Activated CD8-positive, alpha-beta T cell treated with anti-CD3 and anti-CD28 coated beads, Interleukin-2, amount 10 ng/mL, durations not matched to agents 7 days and 5 days (primary cell): ENCODE results near the gene CEP112. TPM values are rescaled to one million over a fixed set of nuclear protein-coding genes. Genes with fewer than 3 reads are reported as not detected.

Experiments
- ATAC-seq: fragments of 150-1000 bp; cut with Tn5 transposase; one replicate; pipeline ENCODE4 v1.10.0; 2021; ENCODE audit warnings: moderate library complexity
- CTCF ChIA-PET: fragments of 350-600 bp; sonication (Branson Sonifier 250); formaldehyde crosslinking; loops from one replicate; lab custom pipeline; 2021; ENCODE audit warnings: antibody characterized with exemption; lab: Charles Lee
- POLR2A ChIA-PET: fragments of 350-600 bp; sonication (Branson Sonifier 250); formaldehyde crosslinking; loops from one replicate; lab custom pipeline; 2021; ENCODE audit warnings: antibody characterized with exemption; lab: Charles Lee
- DNase-seq: peaks from one replicate; pipeline ENCODE4 v3.0.0-alpha.2; 2020
- H3K27ac Mint-ChIP-seq: one replicate; pipeline ENCODE4 v1.8.0; 2021; ENCODE audit warnings: mild to moderate bottlenecking, mixed read lengths
- H3K27me3 Mint-ChIP-seq: one replicate; pipeline ENCODE4 v1.8.0; 2021; ENCODE audit warnings: low read depth, mixed read lengths
- H3K36me3 Mint-ChIP-seq: one replicate; pipeline ENCODE4 v1.8.0; 2021; ENCODE audit warnings: low read depth, mixed read lengths
- H3K4me1 Mint-ChIP-seq: one replicate; pipeline ENCODE4 v1.8.0; 2021; ENCODE audit warnings: low read depth, mixed read lengths
- H3K4me3 Mint-ChIP-seq: one replicate; pipeline ENCODE4 v1.8.0; 2021; ENCODE audit warnings: mild to moderate bottlenecking, mixed read lengths
- H3K9me3 Mint-ChIP-seq: one replicate; pipeline ENCODE4 v1.8.0; 2022; ENCODE audit warnings: mixed read lengths; ENCODE audit not compliant: insufficient read depth
- total RNA-seq, 2 experiments: library from RNA; stranded (reverse); gene quantifications; one replicate each; pipeline ENCODE4 v1.2.3, GENCODE V29; 2021

The CEP112 gene
- total RNA-seq, 2 experiments from 2014 or later = 2.3 to 2.7 TPM

GRCh38 chr17:66040402-66040801, 151.5 kb downstream of the CEP112 start:
- Mint-ChIP-seq H3K4me1 (no peaks in the 10 kb centered on the region), H3K4me3 (no peak overlapping the region), H3K27me3 (peaks cover 4% of the 10 kb centered on the region), H3K27ac (no peak overlapping the region), H3K9me3 (no peaks in the 10 kb centered on the region), H3K36me3 (no peaks in the 10 kb centered on the region)
- POLR2A ChIA-PET = no interaction called here
- ATAC-seq (no peak), DNase-seq (no peak)
- CTCF ChIA-PET = no interaction called here

GRCh38 chr17:66038125-66038524, 153.8 kb downstream of the CEP112 start:
- no peak overlapping the region for H3K4me3 Mint-ChIP-seq
- peaks cover 4% of the 10 kb centered on the region for H3K27me3 Mint-ChIP-seq
- H3K27ac Mint-ChIP-seq = no peak overlapping the region
- H3K36me3 Mint-ChIP-seq = no peaks in the 10 kb centered on the region
- no peaks in the 10 kb centered on the region for H3K9me3 Mint-ChIP-seq
- no peak for DNase-seq
- ChIA-PET POLR2A (no interaction called here), CTCF (no interaction called here)
- ATAC-seq = no peak
- no peaks in the 10 kb centered on the region for H3K4me1 Mint-ChIP-seq

- no peaks in the 10 kb centered on the region for H3K4me1 Mint-ChIP-seq
- ChIA-PET CTCF (no interaction called here), POLR2A (no interaction called here)
- H3K36me3 Mint-ChIP-seq = no peaks in the 10 kb centered on the region
- DNase-seq = no peak
- peaks cover 4% of the 10 kb centered on the region for H3K27me3 Mint-ChIP-seq
- H3K9me3 Mint-ChIP-seq = no peaks in the 10 kb centered on the region
- no peak for ATAC-seq
- no peak overlapping the region for H3K4me3 Mint-ChIP-seq
- H3K27ac Mint-ChIP-seq = no peak overlapping the region
These were observed 154.7 kb downstream of the CEP112 start for GRCh38 chr17:66037221-66037620.

GRCh38 chr17:66032082-66032712, 159.7 kb downstream of the CEP112 start:
- ChIA-PET CTCF (no interaction called here), POLR2A (no interaction called here)
- no peaks in the 10 kb centered on the region for H3K9me3 Mint-ChIP-seq
- no peaks in the 10 kb centered on the region for H3K4me1 Mint-ChIP-seq
- H3K4me3 Mint-ChIP-seq = no peak overlapping the region
- DNase-seq = no peak
- H3K27ac Mint-ChIP-seq = no peak overlapping the region
- no peaks in the 10 kb centered on the region for H3K36me3 Mint-ChIP-seq
- no peak for ATAC-seq
- H3K27me3 Mint-ChIP-seq = no peaks in the 10 kb centered on the region

GRCh38 chr17:66025551-66025950, 166.4 kb downstream of the CEP112 start:
- POLR2A ChIA-PET = no interaction called here
- Mint-ChIP-seq H3K36me3 (no peaks in the 10 kb centered on the region), H3K4me1 (no peaks in the 10 kb centered on the region), H3K27ac (no peak overlapping the region), H3K27me3 (peaks cover 5% of the 10 kb centered on the region), H3K4me3 (no peak overlapping the region), H3K9me3 (peaks cover 26% of the 10 kb centered on the region)
- CTCF ChIA-PET = no interaction called here
- ATAC-seq (no peak), DNase-seq (no peak)

GRCh38 chr17:66021757-66022156, 170.2 kb downstream of the CEP112 start:
- H3K4me3 Mint-ChIP-seq = no peak overlapping the region
- peaks cover 5% of the 10 kb centered on the region for H3K27me3 Mint-ChIP-seq
- ChIA-PET CTCF (no interaction called here), POLR2A (no interaction called here)
- ATAC-seq (no peak), DNase-seq (no peak)
- H3K4me1 Mint-ChIP-seq = no peaks in the 10 kb centered on the region
- no peaks in the 10 kb centered on the region for H3K36me3 Mint-ChIP-seq
- no peak overlapping the region for H3K27ac Mint-ChIP-seq
- peaks cover 26% of the 10 kb centered on the region for H3K9me3 Mint-ChIP-seq

- POLR2A ChIA-PET = no interaction called here
- CTCF ChIA-PET = no interaction called here
- H3K36me3 Mint-ChIP-seq = no peaks in the 10 kb centered on the region
- ATAC-seq (no peak), DNase-seq (no peak)
- no peak overlapping the region for H3K4me3 Mint-ChIP-seq
- H3K4me1 Mint-ChIP-seq = no peaks in the 10 kb centered on the region
- peaks cover 5% of the 10 kb centered on the region for H3K27me3 Mint-ChIP-seq
- H3K9me3 Mint-ChIP-seq = peaks cover 16% of the 10 kb centered on the region
- no peak overlapping the region for H3K27ac Mint-ChIP-seq
These were observed 173.1 kb downstream of the CEP112 start for GRCh38 chr17:66018786-66019185.

- no peak for DNase-seq
- H3K9me3 Mint-ChIP-seq = no peaks in the 10 kb centered on the region
- H3K27me3 Mint-ChIP-seq = peaks cover 5% of the 10 kb centered on the region
- ATAC-seq = no peak
- H3K36me3 Mint-ChIP-seq = no peaks in the 10 kb centered on the region
- CTCF ChIA-PET = no interaction called here
- no peak overlapping the region for H3K27ac Mint-ChIP-seq
- no peaks in the 10 kb centered on the region for H3K4me1 Mint-ChIP-seq
- POLR2A ChIA-PET = no interaction called here
- H3K4me3 Mint-ChIP-seq = no peak overlapping the region
These were observed 175.7 kb downstream of the CEP112 start for GRCh38 chr17:66016231-66016630.

- no peak for DNase-seq
- Mint-ChIP-seq H3K27ac (no peak overlapping the region), H3K36me3 (no peaks in the 10 kb centered on the region), H3K4me3 (no peak overlapping the region), H3K4me1 (no peaks in the 10 kb centered on the region), H3K27me3 (peaks cover 5% of the 10 kb centered on the region), H3K9me3 (no peaks in the 10 kb centered on the region)
- ATAC-seq = no peak
- POLR2A ChIA-PET = no interaction called here
- CTCF ChIA-PET = no interaction called here
These were observed 183.3 kb downstream of the CEP112 start for GRCh38 chr17:66008680-66009079.

GRCh38 chr17:66006654-66007053, 185.3 kb downstream of the CEP112 start:
- POLR2A ChIA-PET = interaction anchor here (0.6 kb wide), 1 partner anchor 796 kb away, joined by 3 read pairs; no protein-coding TSS in a partner anchor
- Mint-ChIP-seq H3K4me1 (no peaks in the 10 kb centered on the region), H3K4me3 (no peak overlapping the region), H3K27me3 (peaks cover 5% of the 10 kb centered on the region), H3K36me3 (no peaks in the 10 kb centered on the region), H3K27ac (no peak overlapping the region), H3K9me3 (no peaks in the 10 kb centered on the region)
- DNase-seq (no peak), ATAC-seq (no peak)
- CTCF ChIA-PET = no interaction called here

- Mint-ChIP-seq H3K9me3 (no peaks in the 10 kb centered on the region), H3K4me3 (no peak overlapping the region), H3K4me1 (no peaks in the 10 kb centered on the region), H3K27me3 (no peaks in the 10 kb centered on the region), H3K27ac (no peak overlapping the region), H3K36me3 (no peaks in the 10 kb centered on the region)
- ChIA-PET CTCF (no interaction called here), POLR2A (no interaction called here)
- DNase-seq (no peak), ATAC-seq (no peak)
These were observed 189.1 kb downstream of the CEP112 start for GRCh38 chr17:66002812-66003211.

- no peaks in the 10 kb centered on the region for H3K36me3 Mint-ChIP-seq
- H3K4me3 Mint-ChIP-seq = no peak overlapping the region
- ATAC-seq (no peak), DNase-seq (no peak)
- POLR2A ChIA-PET = no interaction called here
- CTCF ChIA-PET = no interaction called here
- H3K27me3 Mint-ChIP-seq = no peaks in the 10 kb centered on the region
- H3K9me3 Mint-ChIP-seq = no peaks in the 10 kb centered on the region
- H3K27ac Mint-ChIP-seq = no peak overlapping the region
- H3K4me1 Mint-ChIP-seq = no peaks in the 10 kb centered on the region
These were observed 189.8 kb downstream of the CEP112 start for GRCh38 chr17:66002063-66002585.

- Mint-ChIP-seq H3K4me1 (no peaks in the 10 kb centered on the region), H3K27me3 (no peaks in the 10 kb centered on the region), H3K36me3 (no peaks in the 10 kb centered on the region), H3K27ac (no peak overlapping the region), H3K9me3 (no peaks in the 10 kb centered on the region), H3K4me3 (no peak overlapping the region)
- DNase-seq (no peak), ATAC-seq (no peak)
- ChIA-PET CTCF (no interaction called here), POLR2A (no interaction called here)
These were observed 191.7 kb downstream of the CEP112 start for GRCh38 chr17:66000216-66000615.
